22Rv1 (cell line): Measurements from ENCODE around the gene PROZ.

Experiments
- CTCF ChIP-seq: fragments of 450-650 bp; IDR thresholded peaks from 2 replicates; pipeline ENCODE4 v1.5.1; 2017; ENCODE audit warnings: mild to moderate bottlenecking
- ZFX ChIP-seq: fragments of 450-650 bp; IDR thresholded peaks from 2 replicates; pipeline ENCODE4 v1.6.1; 2017; ENCODE audit warnings: antibody characterized with exemption, borderline replicate concordance

GRCh38 chr13:113166266-113166665 lies 7.8 kb downstream of the PROZ start:
- TF ChIP-seq CTCF = no peak
- TF ChIP-seq ZFX = no peak
